ENCODE data around the gene LPXN. TPM values are rescaled to one million over a fixed set of nuclear protein-coding genes. Genes with fewer than 3 reads are reported as not detected.

The LPXN gene
- total RNA-seq, 2 experiments from 2014 or later: 121 to 130 TPM

DNA sequence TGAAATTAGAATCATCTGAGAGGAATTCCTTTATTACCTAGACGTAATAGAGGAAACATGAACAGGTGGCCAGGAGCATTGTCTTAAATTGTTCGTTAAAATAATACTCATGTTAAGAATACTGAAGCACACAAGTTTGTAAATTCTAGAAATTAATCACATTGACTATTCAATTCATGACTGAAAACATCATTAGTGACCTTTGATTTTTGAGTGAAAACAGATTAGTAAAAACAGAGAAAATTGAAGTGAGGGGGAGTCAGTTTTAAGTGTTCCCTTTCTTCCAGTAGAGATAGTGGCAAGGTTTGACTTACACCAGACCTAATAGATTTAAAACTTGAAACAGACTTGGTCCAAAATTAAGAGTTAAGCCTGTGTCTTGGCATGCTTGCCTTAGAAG lies 4.7 kb upstream of the LPXN start:
- POLR2A ChIA-PET: no interaction called here
- CTCF ChIA-PET: interaction anchor here (1.0 kb wide), 1 partner anchor 52 kb away, joined by 3 read pairs; no protein-coding TSS in a partner anchor

DNA sequence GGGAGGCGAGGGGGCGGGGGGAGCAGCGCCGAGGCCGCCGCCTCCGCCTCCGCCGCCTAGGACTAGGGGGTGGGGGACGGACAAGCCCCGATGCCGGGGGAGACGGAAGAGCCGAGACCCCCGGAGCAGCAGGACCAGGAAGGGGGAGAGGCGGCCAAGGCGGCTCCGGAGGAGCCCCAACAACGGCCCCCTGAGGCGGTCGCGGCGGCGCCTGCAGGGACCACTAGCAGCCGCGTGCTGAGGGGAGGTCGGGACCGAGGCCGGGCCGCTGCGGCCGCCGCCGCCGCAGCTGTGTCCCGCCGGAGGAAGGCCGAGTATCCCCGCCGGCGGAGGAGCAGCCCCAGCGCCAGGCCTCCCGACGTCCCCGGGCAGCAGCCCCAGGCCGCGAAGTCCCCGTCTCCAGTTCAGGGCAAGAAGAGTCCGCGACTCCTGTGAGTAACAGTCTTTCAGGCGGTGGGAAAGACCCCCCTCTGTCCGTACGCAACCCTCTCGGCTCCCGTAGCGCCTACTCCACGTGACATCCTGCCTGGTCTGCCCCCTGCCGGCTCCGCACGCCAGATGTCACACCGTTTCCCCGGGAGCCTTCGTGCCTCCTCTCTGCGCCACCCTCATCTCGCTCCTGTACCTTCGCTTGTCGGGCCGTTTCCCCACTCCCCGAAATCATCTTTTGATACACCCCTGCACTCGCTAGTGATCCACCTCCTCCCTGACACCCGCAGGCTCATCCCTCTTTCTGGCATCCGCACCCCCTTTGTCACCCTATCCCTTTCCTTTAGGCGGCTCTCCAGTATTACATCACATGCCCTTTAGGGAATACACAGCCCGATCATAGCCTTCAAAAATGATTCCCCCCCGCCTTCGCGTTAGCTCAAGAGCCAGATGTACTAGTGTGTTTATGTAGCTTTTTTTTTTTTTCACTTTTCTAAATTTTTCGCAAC lies 3.8 kb upstream of the LPXN start:
- ChIA-PET CTCF (interaction anchor here (1.0 kb wide), 1 partner anchor 53 kb away, joined by 3 read pairs; no protein-coding TSS in a partner anchor), POLR2A (interaction anchor here (0.6 kb wide), 2 partner anchors 19 to 545 kb away, joined by 3 to 4 read pairs; no protein-coding TSS in a partner anchor)

DNA sequence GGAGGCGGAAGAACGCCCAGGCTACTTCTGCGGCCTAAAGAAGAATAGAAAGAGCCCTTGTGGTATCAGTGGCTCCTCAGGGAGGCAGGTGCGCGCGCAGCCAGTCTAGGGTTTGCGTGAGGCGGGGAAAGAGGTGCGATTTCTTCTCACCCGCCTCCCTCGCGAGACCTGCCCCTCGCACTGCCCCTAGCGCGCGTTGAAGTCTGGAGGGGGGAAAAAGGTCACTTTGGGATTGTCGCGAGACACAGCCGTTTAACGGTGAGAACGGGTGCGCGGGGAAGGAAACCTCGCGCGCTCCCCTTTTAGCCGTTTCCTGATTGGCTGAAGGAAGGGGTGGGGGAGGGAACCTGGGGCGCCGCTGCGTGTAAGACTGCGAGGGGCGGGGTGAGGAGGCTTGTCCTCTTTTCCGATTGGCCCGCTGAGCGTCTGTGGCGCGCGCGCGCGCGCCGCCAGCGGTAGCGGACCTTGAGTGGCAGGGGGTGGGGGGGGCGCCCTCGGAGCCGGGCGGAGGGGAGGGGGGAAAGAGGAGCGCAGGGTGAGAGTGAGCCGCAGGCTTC lies 3.1 kb upstream of the LPXN start, which contains the start of gene ZFP91:
TSS of gene ZFP91 (plus strand) at position 429 of the 557 bp plus-strand sequence. CDS start 219 bp downstream, outside the sequence.
- ChIA-PET CTCF (no interaction called here), POLR2A (no interaction called here)

DNA sequence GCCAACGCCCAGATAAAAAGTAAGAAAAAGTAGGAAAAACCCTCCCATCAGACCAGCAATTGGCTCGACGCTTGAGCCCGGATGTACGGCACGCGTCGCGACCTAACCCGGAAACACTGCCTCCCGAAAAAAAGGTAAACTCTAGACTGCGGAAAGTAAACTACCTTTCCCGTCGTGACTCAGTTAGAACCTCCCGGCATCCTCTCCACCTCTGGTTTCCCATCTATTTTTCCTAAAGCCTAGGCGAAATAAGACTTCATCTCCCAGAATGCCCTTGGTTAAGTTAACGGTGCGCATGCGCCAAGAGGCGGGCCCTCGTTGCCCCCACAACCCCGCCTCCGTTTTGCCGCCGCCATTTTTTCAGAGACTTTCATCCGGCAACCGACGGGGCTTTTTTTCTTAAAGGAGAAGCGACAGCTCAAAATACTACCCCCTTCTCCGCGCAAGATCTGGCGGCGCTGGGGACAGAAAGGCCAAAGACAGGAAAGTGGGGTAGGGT lies 2.5 kb upstream of the LPXN start:
- CTCF ChIA-PET: interaction anchor here (0.9 to 1.4 kb wide), 3 partner anchors 13 to 54 kb away, joined by 3 to 5 read pairs (median 3); no protein-coding TSS in a partner anchor
- POLR2A ChIA-PET: no interaction called here

DNA sequence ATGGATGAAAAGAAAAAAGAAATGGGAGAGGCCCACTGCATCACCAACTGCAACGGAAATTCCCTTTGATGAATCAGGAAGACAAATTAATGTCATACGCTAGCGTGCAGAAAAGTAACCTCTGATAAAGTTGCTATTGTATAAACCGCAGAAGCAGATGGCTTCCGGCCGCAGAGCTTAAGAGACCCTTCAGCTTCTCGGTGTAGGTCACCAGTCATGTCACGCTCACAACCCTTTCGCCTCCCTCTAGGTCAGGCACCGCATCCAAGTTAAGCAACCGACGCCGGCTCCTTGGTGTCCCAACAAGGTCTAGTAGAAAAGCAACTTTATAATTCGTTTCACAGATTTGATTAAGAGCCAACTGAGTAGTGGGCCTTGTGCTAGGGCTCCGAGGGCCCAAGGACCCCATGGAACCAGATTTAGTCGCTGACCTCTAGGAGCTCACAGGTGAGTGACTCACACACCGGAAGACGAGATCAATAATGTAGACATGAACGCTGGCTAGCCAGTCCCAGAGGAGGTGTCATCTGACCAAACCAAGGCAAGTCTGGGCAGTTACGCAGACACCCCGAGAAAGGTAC lies 2.0 kb upstream of the LPXN start:
- ChIA-PET POLR2A (interaction anchor here (0.9 to 1.1 kb wide), 3 partner anchors 20 to 529 kb away, joined by 3 to 4 read pairs (median 3); partner anchors contain the start of gene FAM111B), CTCF (interaction anchor here (0.6 to 1.4 kb wide), 5 partner anchors 10 to 346 kb away, joined by 3 to 5 read pairs (median 3); no protein-coding TSS in a partner anchor)

DNA sequence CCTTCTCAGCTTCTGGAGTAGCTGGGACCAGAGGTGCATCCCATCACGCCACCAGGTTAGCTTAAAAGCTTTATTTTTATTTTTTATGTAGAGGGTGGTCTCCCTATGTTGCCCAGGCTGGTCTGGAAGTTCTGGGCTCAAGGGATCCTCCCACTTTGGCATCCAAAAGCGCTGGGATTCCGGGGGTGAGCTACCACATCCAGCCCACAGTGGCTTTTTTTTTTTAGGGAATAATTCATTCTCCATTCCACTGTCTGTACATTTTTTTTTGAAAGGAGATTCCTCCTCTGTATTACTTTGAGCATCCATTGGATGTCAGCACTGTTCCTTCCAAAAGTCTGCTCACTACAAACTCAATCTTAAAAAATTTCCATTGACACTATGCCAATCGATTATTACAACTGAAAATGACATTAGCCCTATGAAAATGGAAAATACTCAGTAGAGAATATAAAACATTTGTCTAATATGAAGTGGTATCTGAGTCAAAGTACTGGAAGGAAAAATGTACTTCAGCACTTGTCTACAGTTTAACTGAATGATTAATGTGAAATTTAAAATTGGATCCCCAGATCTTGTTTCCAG lies 1.3 kb upstream of the LPXN start:
- CTCF ChIA-PET: interaction anchor here (0.6 to 1.5 kb wide), 6 partner anchors 9 to 347 kb away, joined by 3 to 5 read pairs (median 4); no protein-coding TSS in a partner anchor
- POLR2A ChIA-PET: interaction anchor here (0.9 to 1.1 kb wide), 3 partner anchors 21 to 529 kb away, joined by 3 to 4 read pairs (median 3); partner anchors contain the start of gene FAM111B

DNA sequence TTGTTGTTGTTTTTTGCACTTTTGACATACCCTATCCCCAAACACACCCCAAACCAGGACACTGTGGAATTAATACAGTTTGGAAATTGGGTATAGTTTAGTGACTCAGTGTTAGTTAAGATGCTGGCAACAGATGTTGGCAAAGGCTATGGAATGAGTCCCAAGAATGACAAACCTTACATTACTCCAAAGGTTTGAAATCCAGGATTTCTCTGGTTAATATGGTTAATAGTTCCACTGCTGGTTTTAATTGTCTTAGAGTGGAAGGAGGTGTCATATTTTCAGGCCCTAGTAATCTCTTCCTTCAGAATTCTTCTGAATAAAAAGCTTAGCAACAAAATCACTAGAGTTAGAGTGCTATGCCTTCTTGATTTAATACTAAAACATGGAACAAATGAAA lies 775 bp downstream of the LPXN start:
- POLR2A ChIA-PET: no interaction called here
- CTCF ChIA-PET: no interaction called here

DNA sequence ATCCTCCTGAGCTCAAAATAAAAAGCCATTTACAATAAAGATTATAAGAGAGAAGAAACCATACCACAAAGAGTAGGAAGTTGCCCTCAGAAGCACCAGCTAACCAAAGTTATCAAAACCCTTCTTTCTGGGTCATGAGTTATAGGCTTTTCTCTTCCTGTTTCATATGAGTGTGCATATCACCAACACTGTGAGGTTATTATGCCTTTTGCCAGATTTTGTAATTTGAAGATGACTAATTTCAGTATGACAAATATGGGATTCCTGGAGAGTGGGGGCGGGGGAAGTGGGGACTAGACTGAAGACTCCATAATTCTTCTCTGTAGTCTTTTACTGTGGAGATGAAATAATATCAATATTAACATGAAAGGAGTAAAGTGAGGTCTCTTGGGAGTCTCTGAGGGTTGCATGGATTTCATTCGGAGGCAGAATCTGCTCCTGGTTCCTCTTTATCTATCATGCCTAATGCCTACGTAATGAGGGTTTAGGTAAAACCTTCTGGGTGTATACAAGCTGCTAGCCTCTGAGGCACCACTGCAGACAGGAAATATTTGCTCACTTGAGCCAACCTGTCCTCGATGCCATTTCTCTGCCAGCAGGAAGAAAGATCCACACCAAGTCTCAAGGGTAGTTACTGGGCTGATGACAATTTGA lies 2.1 kb downstream of the LPXN start:
- CTCF ChIA-PET: interaction anchor here (1.1 to 1.2 kb wide), 2 partner anchors 50 to 569 kb away, joined by 3 to 5 read pairs; partner anchors contain the start of gene FAM111A
- POLR2A ChIA-PET: interaction anchor here (0.5 to 1.5 kb wide), 3 partner anchors 13 to 1025 kb away, joined by 3 to 9 read pairs (median 6); no protein-coding TSS in a partner anchor

DNA sequence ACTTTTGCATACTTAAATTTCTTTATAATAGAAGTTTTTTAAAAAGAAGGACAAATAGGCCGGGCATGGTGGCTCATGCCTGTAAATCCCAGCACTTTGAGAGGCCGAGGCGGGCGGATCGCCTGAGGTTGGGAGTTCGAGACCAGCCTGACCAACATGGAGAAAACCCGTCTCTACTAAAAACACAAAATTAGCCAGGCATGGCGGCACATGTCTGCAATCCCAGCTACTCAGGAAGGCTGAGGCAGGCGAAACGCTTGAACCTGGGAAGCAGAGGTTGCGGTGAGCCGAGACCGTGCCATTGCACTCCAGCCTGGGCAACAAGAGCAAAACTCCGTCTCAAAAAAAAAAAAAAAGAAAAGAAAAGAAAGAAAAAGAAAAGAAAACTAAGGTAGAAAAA lies 2.8 kb downstream of the LPXN start:
- ChIA-PET CTCF (interaction anchor here (1.1 kb wide), 1 partner anchor 49 kb away, joined by 5 read pairs; no protein-coding TSS in a partner anchor), POLR2A (interaction anchor here (0.7 to 1.5 kb wide), 2 partner anchors 25 to 1025 kb away, joined by 6 to 9 read pairs; no protein-coding TSS in a partner anchor)

DNA sequence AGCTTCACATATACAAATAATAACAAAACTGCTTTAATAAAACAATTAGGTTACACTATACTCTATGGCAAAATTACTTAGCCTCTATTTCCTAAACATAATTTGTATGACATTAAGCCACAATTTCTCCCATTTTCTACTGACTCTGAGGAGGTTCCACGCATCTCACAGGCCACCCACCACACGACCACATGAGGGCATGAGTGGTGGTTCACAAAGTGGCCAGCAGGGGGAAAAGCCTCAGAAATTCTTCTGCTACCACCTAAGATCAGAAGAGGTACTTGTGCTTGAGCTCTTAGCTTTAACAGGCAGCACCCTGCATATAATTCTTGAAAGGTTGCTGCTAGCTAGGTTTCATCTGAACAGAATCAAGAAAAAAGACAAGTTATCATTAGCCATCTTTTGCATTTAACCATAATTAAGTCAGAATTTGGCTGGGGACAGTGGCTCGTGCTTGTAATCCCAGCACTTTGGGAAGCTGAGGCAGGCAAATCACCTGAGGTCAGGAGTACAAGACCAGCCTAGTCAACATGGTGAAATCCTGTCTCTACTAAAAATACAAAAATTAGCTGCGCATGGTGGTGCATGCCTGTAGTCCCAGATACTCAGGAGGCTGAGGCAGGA lies 7.7 kb downstream of the LPXN start:
- CTCF ChIA-PET: interaction anchor here (0.8 to 2.8 kb wide), 5 partner anchors 9 to 62 kb away, joined by 3 to 7 read pairs (median 5); no protein-coding TSS in a partner anchor
- POLR2A ChIA-PET: interaction anchor here (0.6 kb wide), 1 partner anchor 60 kb away, joined by 3 read pairs; no protein-coding TSS in a partner anchor

DNA sequence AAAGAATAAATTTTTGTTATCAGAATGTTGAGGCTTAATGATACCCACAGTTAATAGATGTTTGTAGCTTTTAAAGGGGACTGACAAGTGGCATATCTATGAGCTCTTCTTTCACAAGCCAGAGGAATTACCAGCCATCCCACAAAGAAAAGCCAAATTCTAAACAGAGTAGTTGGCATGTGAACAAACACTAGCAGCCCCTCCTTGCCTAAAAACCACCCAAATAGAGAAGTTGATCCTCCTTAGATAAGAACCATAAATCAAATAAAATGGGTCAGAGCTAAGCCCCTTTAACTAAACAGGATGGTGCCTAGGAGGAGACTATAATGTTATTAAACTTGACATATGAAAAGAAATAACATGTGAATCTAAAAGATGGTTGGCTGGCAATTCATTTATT lies 11.4 kb downstream of the LPXN start:
- ChIA-PET POLR2A (interaction anchor here (0.7 kb wide), 1 partner anchor 63 kb away, joined by 3 read pairs; no protein-coding TSS in a partner anchor), CTCF (no interaction called here)

DNA sequence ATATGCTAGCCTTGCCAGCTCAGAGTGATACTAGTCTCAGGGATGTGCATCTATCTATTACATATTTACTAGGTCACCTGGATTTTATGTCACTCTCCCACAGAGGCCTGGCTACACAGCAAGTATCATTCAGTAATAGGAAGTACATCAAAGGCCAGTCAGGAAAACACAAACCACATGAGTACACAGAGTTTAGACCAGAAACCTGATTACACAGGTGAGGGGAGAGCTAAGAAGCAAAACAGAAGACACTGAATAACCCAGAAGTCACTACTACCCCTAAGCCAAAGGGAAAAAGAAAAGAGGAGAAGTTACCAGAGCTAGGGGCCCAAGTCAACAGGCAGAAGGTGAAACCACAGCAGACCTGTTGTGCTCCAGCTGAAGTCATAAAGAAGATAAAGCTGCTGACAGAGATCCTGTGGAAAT lies 13.3 kb downstream of the LPXN start:
- ChIA-PET CTCF (no interaction called here), POLR2A (no interaction called here)

DNA sequence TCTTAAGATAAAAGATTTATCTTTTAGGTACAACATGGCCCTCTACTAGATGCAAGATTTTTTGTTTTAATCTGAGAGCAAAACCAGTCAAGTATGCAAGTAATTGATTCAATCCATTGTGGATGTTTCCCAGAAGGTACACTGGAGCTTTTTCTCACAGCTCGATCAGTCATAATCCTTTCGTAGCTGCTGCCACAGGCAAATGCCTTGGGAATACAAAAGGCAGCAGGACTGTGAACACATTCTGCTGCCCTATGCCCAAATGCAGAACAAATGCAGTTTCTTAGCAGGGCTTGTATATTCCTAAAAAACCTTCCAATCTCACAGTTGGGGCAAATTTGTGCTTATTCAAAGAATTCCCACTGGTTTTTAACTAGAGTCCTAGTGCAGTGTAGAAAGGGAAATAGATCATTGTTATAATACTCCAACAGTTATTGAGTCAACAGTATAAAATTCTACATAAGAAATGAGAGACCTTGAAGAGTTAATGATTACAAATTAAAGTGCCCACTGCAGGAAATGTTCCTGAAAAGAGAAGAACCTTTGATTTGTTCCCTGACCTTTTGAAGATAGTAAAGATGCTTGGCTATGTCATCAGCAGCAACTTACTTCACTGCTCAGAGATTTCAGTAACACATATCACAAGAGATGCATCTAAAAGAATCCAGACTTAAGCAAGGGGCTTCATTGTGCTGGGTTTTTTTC lies 14.1 kb downstream of the LPXN start:
- CTCF ChIA-PET: no interaction called here

DNA sequence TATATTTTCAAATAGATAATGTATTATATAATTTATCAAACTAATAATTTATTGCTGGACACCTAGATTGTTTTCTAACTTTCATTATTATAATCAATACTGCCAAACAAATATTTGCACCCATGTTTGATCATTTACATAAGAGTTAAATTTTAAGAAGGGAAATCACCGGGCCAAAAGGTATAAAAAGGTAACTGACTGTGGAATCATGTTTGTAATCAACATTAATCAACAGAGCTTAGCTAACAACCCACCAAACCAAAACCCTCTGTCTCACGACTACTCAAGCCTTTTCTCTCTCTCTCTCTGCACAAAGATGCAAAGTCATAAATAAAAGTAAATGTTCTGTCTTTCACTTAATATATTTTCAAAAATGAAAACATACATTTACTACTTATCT lies 14.8 kb downstream of the LPXN start:
- CTCF ChIA-PET: no interaction called here
- POLR2A ChIA-PET: no interaction called here

More for the DNA sequence above, 14.1 kb downstream of the LPXN start:
- POLR2A ChIA-PET: no interaction called here

DNA sequence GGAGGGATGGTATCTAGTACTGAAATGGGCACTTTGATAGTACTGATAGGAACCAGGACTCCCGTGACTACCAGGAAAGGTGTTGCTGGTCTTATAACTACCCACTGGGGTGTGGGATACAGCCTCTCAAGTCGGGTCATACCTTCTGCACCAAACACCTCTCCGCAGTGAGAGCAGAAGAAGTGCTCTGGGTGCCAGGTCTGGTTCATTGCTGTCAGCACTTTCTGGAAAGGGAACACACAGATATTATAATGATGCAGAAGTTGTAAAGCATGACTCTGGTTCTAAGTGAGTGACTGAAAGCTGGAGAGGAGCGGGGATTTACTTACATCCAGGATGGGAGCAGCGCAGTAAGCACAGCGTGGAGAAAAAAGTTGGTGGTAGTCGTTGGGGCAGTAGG lies 26.0 kb downstream of the LPXN start:
- CTCF ChIA-PET: no interaction called here
- POLR2A ChIA-PET: no interaction called here

DNA sequence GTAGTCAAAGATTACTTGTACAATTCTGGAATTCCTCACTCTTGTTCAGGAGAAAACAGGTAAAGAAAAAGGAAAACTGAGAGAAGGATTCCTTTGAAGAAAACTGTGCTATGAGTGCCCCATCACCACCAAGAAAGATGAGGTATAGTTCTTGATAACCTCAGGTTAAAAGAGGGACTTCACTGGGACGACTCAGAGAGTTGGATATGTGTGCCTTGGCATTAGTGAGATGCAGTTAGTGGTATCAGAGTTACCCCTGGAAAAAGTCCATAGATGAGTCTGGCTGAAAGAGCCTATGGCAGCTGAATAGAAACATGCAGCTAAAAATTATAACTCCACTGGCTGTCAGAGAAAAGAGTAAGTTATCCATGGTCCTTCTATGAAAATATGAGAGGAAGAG lies 28.8 kb downstream of the LPXN start:
- ChIA-PET CTCF (no interaction called here), POLR2A (no interaction called here)

DNA sequence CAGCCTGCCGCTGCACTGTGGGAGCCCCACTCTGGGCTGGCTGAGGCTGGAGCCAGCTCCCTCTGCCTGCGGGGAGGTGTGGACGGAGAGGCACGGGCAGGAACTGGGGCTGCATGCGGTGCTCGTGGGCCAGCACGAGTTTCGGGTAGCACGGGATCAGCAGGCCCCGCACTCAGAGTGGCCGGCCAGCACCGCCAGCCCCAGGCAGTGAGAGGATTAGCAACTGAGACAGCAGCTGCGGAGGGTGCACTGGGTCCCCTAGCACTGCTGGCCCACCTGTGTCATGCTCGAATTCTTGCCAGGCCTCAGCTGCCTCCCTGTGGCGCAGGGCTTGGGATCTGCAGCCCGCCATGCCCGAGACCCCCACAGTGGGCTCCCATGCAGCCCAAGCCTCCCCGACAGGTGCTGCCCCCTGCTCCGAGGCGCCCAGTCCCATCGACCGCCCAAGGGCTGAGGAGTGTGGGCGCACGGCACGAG lies 43.8 kb downstream of the LPXN start:
- ChIA-PET CTCF (interaction anchor here (0.6 kb wide), 1 partner anchor 39 kb away, joined by 3 read pairs; no protein-coding TSS in a partner anchor), POLR2A (no interaction called here)

All from activated CD8-positive, alpha-beta memory T cell treated with anti-CD3 and anti-CD28 coated beads for 36 hours (primary cell).